DMS79 treated with DMSO at 0.1 percent for 48 hours (cell line): ENCODE results near the gene RTP2.

Experiments
- DNase-seq: peaks from one replicate; lab custom pipeline; 2025; lab: John Stamatoyannopoulos, UW

Gene RTP2

DNA sequence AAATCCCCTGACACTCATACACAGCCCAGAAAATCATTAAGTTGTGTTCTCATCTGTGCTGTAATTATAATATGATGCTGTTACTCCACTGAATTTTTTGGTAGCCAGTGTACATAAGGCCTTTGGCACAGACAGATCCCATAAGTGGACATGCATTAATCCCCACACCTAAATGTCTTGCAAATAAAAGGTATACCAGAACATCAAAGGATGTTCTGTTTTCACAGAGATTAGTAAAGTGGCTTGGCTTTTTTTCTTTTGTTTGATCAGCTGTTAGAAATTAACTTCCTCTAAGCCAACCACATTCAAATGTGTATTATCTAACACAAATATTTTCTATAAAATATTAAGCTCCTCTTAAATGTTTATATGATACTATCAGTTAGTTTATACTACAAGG is 34.8 kb downstream of the RTP2 start:
- DNase-seq = no peak

DNA sequence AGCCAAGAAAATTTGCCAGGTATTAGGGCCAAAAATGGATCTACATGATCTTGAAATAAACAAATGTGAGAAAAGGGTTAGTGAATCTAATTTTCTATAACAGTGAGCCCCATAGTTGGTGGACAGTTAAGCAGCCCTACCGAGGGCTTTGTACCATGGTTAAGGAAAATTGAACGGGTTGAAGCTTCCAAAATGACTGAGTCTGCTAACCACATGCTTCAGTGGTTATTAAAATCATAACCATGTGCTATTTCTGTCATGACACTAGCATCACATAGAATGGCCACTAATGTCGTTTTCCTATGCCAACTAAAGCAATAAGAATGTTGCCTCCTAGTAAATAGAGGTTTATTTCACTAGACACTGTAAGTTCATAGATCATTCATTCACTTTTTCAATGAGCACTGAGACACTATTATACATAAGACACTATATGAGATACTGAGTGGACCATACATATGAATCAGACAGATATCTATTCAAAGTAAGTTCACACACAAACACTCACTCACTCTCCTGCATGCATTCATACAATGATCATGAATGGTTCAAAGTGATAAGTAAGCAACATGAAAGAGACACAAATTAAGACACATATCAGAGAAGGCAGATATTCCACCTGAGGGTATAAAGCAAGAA is 36.5 kb downstream of the RTP2 start:
- no peak for DNase-seq

DNA sequence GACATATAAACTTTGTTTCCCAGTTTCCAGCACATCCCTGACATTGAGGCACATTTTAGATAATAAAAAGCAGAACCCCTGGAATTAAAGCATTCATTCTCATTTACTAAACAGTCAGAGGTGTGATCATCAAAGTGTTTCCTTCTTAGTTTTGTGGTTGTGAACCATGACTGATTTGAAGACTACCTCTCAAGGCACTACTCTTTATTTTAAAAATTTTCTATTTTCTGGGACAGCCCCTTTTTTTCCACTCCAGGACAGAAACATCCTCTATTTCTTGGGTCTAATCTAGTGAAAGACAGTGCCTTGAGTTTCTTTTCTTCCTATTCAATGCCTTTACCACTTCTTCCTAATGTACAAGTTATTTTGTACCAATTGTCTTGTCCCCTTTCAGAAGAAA is 37.3 kb downstream of the RTP2 start:
- no peak for DNase-seq

GRCh38 chr3:187662848-187663409 is 39.4 kb downstream of the RTP2 start:
- no peak for DNase-seq

GRCh38 chr3:187661267-187661666 is 41.1 kb downstream of the RTP2 start:
- DNase-seq = no peak

DNA sequence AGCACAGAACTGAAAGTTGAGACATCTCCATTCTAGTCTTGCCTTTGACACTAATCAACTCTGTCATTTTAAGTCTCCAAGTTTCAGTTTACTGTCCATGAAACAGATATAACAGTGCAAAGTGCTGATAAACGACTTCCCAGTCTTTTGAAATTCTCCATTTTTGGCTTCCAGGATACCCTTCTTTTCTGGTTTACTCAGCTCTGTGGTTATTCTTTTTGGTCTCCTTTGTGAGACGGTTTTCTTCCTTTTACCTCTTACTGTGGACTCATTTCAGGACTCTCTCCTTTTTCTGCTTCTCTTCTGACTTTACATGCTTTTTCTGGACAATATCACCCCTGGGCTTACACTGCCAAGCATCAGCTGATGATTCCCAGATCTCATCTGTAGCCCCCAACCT is 51.1 kb downstream of the RTP2 start:
- no peak for DNase-seq
